Gastroesophageal sphincter (tissue), 4 donors: ENCODE data around the gene IFRD1. TPM values are rescaled to one million over a fixed set of nuclear protein-coding genes. Genes with fewer than 3 reads are reported as not detected.

Source experiments
- ATAC-seq: fragments of 150-250 bp; one replicate; pipeline ENCODE4 v1.9.1; 2016; ENCODE audit warnings: mild to moderate bottlenecking, moderate library complexity
- H3K27ac ChIP-seq, 4 donors: fragments of 200-600 bp; sonication (generic) in 3 of 4; 1 replicate in 3 of 4; 2 replicates in 1 of 4; pipeline ENCODE4 v1.5.1; 2016 to 2019
- H3K27me3 ChIP-seq: fragments of 200-600 bp; sonication (generic); one replicate; pipeline ENCODE4 v1.5.1; 2019
- H3K36me3 ChIP-seq, 2 donors: fragments of 200-600 bp; sonication (generic); one replicate each; pipeline ENCODE4 v1.5.1; 2019; ENCODE audit warnings: control low read depth in 1 of 2
- H3K4me1 ChIP-seq, 3 donors: fragments of 200-600 bp; sonication (generic); 1 replicate in 2 of 3; 2 replicates in 1 of 3; pipeline ENCODE4 v1.5.1; 2016 to 2019; ENCODE audit warnings: control low read depth in 2 of 3
- H3K4me3 ChIP-seq, 2 donors: fragments of 200-600 bp; sonication (generic); one replicate each; pipeline ENCODE4 v1.5.1; 2019; ENCODE audit warnings: mild to moderate bottlenecking in 1 of 2, moderate library complexity in 1 of 2
- H3K9me3 ChIP-seq, 3 donors: fragments of 200-600 bp; sonication (generic); one replicate each; pipeline ENCODE4 v1.5.1; 2017 to 2019; ENCODE audit warnings: control low read depth in 2 of 3
- EP300 ChIP-seq: sonication (generic); formaldehyde crosslinking; IDR thresholded peaks from one replicate; pipeline ENCODE4 v1.6.1; 2017; ENCODE audit warnings: antibody characterized with exemption, mild to moderate bottlenecking
- POLR2A ChIP-seq, 2 donors: fragments of 450-650 bp; IDR thresholded peaks; one replicate each; pipeline ENCODE4 v1.6.1; 2017; ENCODE audit warnings: antibody characterized with exemption in 2 of 2, mild to moderate bottlenecking in 2 of 2, moderate library complexity in 1 of 2
- POLR2AphosphoS5 ChIP-seq: sonication (generic); formaldehyde crosslinking; IDR thresholded peaks from one replicate; pipeline ENCODE4 v1.6.1; 2017; ENCODE audit warnings: antibody characterized with exemption
- WGBS, 2 donors: methylation state at CpG; one replicate each; pipeline ENCODE4 v1.1.5; 2018; ENCODE audit warnings: low coverage in 1 of 2; 5-methylcytosine and 5-hydroxymethylcytosine counted together
- total RNA-seq, 4 donors: library from RNA; depleted of rRNA; stranded (reverse); fragments of >200 nt; gene quantifications; one replicate each; pipeline ENCODE4 v1.1.0, GENCODE V29; 2016
- TF ChIP-seq, protein P1 (sequence below), 4 experiments: fragments of 200-600 bp in 2 of 4; fragments of 450-650 bp in 2 of 4; sonication (generic) in 1 of 4; IDR thresholded peaks; one replicate each; pipeline ENCODE4 v1.5.1; 2017 to 2019; ENCODE audit warnings: antibody characterized with exemption in 4 of 4, mild to moderate bottlenecking in 2 of 4, moderate library complexity in 2 of 4

IFRD1 gene
- total RNA-seq, 4 donors from 2014 or later: 36.8 to 78.3 (median 56.5) TPM

GRCh38 chr7:112447406-112447805 lies 2.9 kb upstream of the IFRD1 start:
- H3K4me1 ChIP-seq: peaks cover 0 to 15% (median 0%) of the 10 kb centered on the region in 3 donors
- 87 to 97% methylated on average over 3 of the region's 3 CpGs for WGBS, 2 donors
- ATAC-seq: no peak
- H3K4me3 ChIP-seq: no peak overlapping the region
- TF ChIP-seq POLR2AphosphoS5 (no peak), EP300 (no peak), POLR2A (IDR thresholded peaks at IDR 0.05) (no peak)
- TF ChIP-seq, protein P1, sequence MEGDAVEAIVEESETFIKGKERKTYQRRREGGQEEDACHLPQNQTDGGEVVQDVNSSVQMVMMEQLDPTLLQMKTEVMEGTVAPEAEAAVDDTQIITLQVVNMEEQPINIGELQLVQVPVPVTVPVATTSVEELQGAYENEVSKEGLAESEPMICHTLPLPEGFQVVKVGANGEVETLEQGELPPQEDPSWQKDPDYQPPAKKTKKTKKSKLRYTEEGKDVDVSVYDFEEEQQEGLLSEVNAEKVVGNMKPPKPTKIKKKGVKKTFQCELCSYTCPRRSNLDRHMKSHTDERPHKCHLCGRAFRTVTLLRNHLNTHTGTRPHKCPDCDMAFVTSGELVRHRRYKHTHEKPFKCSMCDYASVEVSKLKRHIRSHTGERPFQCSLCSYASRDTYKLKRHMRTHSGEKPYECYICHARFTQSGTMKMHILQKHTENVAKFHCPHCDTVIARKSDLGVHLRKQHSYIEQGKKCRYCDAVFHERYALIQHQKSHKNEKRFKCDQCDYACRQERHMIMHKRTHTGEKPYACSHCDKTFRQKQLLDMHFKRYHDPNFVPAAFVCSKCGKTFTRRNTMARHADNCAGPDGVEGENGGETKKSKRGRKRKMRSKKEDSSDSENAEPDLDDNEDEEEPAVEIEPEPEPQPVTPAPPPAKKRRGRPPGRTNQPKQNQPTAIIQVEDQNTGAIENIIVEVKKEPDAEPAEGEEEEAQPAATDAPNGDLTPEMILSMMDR (IDR thresholded peaks at IDR 0.05): no peak
- no peaks in the 10 kb centered on the region for H3K36me3 ChIP-seq
- no peaks in the 10 kb centered on the region for H3K27me3 ChIP-seq
- no peaks in the 10 kb centered on the region for H3K9me3 ChIP-seq
- H3K27ac ChIP-seq: no peak overlapping the region

- Histone ChIP-seq H3K27me3 (no peaks in the 10 kb centered on the region), H3K4me3 (no peak overlapping the region), H3K9me3 (no peaks in the 10 kb centered on the region), H3K4me1 (peaks cover 0 to 25% (median 3%) of the 10 kb centered on the region in 3 donors), H3K36me3 (no peaks in the 10 kb centered on the region), H3K27ac (no peak overlapping the region)
- no peak for TF ChIP-seq POLR2A (IDR thresholded peaks at IDR 0.05)
- TF ChIP-seq EP300: no peak
- TF ChIP-seq POLR2AphosphoS5: no peak
- TF ChIP-seq, protein P1 (IDR thresholded peaks at IDR 0.05): no peak
- 58 to 94% methylated on average over 2 of the region's 2 CpGs for WGBS, 2 donors
- no peak for ATAC-seq
Observed at GRCh38 chr7:112448381-112448780, 1.9 kb upstream of the IFRD1 start.

GRCh38 chr7:112448891-112449290 lies 1.4 kb upstream of the IFRD1 start:
- peaks cover under 1 to 30% (median 3%) of the 10 kb centered on the region in 3 donors for H3K4me1 ChIP-seq
- H3K4me3 ChIP-seq: no peak overlapping the region
- TF ChIP-seq POLR2AphosphoS5 (peak; percentile 78), POLR2A (IDR thresholded peaks at IDR 0.05) (no peak)
- 54 to 78% methylated on average over 3 of the region's 3 CpGs for WGBS, 2 donors
- H3K27ac ChIP-seq: peak overlapping the region in 2 of 4 donors; percentile 96 to 100
- ATAC-seq: no peak
- H3K9me3 ChIP-seq: no peaks in the 10 kb centered on the region
- H3K36me3 ChIP-seq: no peaks in the 10 kb centered on the region
- H3K27me3 ChIP-seq: no peaks in the 10 kb centered on the region

DNA sequence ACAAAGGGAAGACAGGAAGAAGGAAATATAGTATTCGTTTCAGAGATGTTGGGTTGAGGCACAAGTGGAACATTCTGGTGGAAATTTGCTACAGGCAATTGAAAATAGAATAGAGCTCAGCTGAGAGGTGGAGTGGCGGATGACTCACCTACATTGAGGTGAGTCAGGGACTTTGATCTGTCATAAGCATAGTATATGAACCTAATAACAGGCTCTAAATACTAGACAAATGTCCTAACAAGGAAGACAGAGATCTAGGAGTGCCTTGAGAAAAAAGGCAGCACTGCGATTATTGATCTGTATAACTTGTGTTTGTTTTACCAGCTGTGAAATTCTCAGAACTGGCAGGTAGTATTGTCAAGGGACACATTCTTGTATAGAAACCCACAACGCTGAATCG lies 907 bp upstream of the IFRD1 start:
- ATAC-seq: no peak
- WGBS, 2 donors: 62 to 67% methylated on average over 3 to 5 of the region's 5 CpGs
- Histone ChIP-seq H3K4me3 (peak overlapping the region in 1 of 2 donors; percentile 87), H3K9me3 (no peaks in the 10 kb centered on the region), H3K27ac (peak overlapping the region in 3 of 4 donors; percentile 96 to 100 (median 99)), H3K27me3 (no peaks in the 10 kb centered on the region), H3K36me3 (no peaks in the 10 kb centered on the region), H3K4me1 (peaks cover 3 to 34% (median 8%) of the 10 kb centered on the region in 3 donors)
- TF ChIP-seq POLR2A (IDR thresholded peaks at IDR 0.05) (no peak), EP300 (no peak), POLR2AphosphoS5 (no peak)
- TF ChIP-seq, protein P1 (IDR thresholded peaks at IDR 0.05): no peak

DNA sequence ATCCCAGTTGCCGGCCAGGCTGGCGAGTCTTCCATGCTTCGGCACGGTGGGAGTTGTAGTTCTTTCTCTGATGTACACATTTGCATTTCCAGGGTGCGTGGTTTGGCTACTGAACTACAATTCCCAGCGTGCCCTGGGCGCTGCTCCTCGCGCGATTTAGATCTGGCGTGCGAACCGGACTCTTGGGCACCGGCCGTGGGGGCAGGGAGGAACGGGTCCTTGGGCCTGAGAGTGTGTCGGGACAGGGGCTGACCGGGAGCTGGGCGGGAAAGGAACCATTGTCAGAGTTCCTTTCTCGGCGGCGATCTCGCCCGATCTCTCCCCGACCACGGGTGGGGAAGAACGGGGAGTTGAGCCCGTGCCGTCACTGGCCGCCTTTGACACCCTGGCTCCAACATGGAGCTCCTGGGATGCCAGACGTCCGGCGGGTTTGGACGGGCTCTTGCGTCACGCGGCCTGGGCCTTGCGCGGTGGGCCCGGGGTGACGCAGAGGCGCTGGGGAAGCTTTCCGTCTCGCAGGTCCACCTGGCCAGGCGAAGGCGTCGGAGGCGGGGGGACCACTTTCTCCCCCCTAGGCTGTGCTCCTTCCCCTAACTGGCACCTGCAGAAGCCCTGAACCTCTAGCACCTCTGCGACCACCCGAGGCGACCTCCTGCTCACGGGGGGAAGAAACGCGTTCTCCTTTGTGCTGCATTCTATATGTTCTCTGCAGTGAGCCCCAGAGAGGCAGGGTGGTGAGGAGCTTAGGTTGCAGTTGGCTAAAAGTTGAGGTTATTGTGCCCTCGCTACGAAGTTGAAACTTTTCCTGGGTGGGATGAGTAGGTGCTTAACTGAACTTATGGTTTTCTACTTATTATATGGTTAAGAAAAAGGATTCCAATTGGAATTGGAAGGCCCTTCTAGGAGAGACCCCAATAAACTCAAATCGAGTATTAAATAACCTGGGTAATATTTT lies 824 bp downstream of the IFRD1 start:
- peak; percentile 91 for ATAC-seq
- Histone ChIP-seq H3K9me3 (no peaks in the 10 kb centered on the region), H3K4me1 (peaks cover 3 to 44% (median 9%) of the 10 kb centered on the region in 3 donors), H3K4me3 (peak overlapping the region; percentile 72 to 87), H3K36me3 (peaks cover 2 to 5% of the 10 kb centered on the region in 2 donors), H3K27me3 (no peaks in the 10 kb centered on the region), H3K27ac (peak overlapping the region; percentile 93 to 100 (median 98))
- TF ChIP-seq POLR2AphosphoS5 (peak; percentile 64), POLR2A (IDR thresholded peaks at IDR 0.05) (peak; percentile 19 to 26), EP300 (no peak)
- TF ChIP-seq, protein P1 (IDR thresholded peaks at IDR 0.05): no peak
- WGBS, 2 donors: 1 to 5% methylated on average over 6 to 20 of the region's 57 CpGs
